Activated B cell treated with CpG ODN at 0.5 μM for 24 hours (primary cell): ENCODE data around the gene AFG1L. TPM values are rescaled to one million over a fixed set of nuclear protein-coding genes. Genes with fewer than 3 reads are reported as not detected.

ENCODE experiments used
- ATAC-seq: fragments of 200-7000 bp; cut with Tn5 transposase; one replicate; pipeline ENCODE4 v1.10.0; 2021; ENCODE audit warnings: low read depth, mild to moderate bottlenecking, moderate library complexity
- CTCF ChIA-PET: fragments of 350-600 bp; sonication (Branson Sonifier 250); formaldehyde crosslinking; loops from one replicate; lab custom pipeline; 2021; ENCODE audit warnings: antibody characterized with exemption; lab: Charles Lee
- POLR2A ChIA-PET: fragments of 350-600 bp; sonication (Branson Sonifier 250); formaldehyde crosslinking; loops from one replicate; lab custom pipeline; 2021; ENCODE audit warnings: antibody characterized with exemption; lab: Charles Lee
- DNase-seq: peaks from one replicate; pipeline ENCODE4 v3.0.0; 2022
- H3K27ac Mint-ChIP-seq: one replicate; pipeline ENCODE4 v1.8.0; 2020; ENCODE audit warnings: mixed read lengths
- H3K27me3 Mint-ChIP-seq: one replicate; pipeline ENCODE4 v1.8.0; 2021; ENCODE audit warnings: mixed read lengths
- H3K36me3 Mint-ChIP-seq: one replicate; pipeline ENCODE4 v1.8.0; 2021; ENCODE audit warnings: low read depth, mixed read lengths
- H3K4me1 Mint-ChIP-seq: one replicate; pipeline ENCODE4 v1.8.0; 2021; ENCODE audit warnings: mixed read lengths
- H3K4me3 Mint-ChIP-seq: one replicate; pipeline ENCODE4 v1.8.0; 2020; ENCODE audit warnings: mild to moderate bottlenecking, mixed read lengths
- H3K9me3 Mint-ChIP-seq: one replicate; pipeline ENCODE4 v1.8.0; 2020; ENCODE audit warnings: mixed read lengths
- intact Hi-C: fragments of 100-400 bp; cut with micrococcal nuclease; formaldehyde crosslinking; loops from one replicate; pipeline ENCODE4 v1.15.1; 2024
- total RNA-seq: library from RNA; stranded (reverse); gene quantifications from 2 replicates; pipeline ENCODE4 v1.2.3, GENCODE V29; 2022
- TF ChIP-seq, protein P1 (sequence below): fragments of 200-600 bp; IDR thresholded peaks from one replicate; pipeline ENCODE4 v1.8.0; 2022; ENCODE audit warnings: antibody characterized with exemption, mild to moderate bottlenecking

AFG1L gene
- total RNA-seq, 1 donor from 2014 or later, result 10.3 TPM

DNA sequence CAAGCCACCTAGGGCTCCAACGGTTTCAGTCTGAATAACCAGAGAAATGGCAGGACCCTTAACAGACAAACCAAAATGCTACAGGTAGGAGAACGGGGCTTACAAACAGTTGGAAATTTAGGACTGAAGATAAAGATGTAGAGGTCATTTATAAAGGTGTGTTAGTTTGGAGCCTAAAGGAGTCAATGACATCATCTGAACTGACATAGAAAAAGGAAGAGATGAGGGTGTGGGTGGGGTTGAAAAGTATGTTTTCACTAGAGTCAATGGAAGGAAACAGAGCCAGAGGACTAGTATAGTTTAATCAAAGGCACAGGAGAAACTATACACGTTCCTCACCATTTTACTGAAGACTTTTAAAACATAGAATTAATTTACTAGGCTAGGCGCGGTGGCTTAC, 194.8 kb downstream of the AFG1L start:
- H3K27me3 Mint-ChIP-seq, result no peaks in the 10 kb centered on the region
- H3K9me3 Mint-ChIP-seq, result no peaks in the 10 kb centered on the region
- no peaks in the 10 kb centered on the region for H3K4me1 Mint-ChIP-seq
- POLR2A ChIA-PET, result no interaction called here
- intact Hi-C loops, result loop anchor here (5.0 kb wide), 1 partner anchor 317 kb away; no protein-coding TSS in a partner anchor
- no peak for ATAC-seq
- H3K36me3 Mint-ChIP-seq, result peaks cover 7% of the 10 kb centered on the region
- H3K27ac Mint-ChIP-seq, result no peak overlapping the region
- DNase-seq, result no peak
- CTCF ChIA-PET, result interaction anchor here (1.0 kb wide), 1 partner anchor 377 kb away, joined by 4 read pairs; no protein-coding TSS in a partner anchor
- no peak overlapping the region for H3K4me3 Mint-ChIP-seq
- TF ChIP-seq, protein P1, sequence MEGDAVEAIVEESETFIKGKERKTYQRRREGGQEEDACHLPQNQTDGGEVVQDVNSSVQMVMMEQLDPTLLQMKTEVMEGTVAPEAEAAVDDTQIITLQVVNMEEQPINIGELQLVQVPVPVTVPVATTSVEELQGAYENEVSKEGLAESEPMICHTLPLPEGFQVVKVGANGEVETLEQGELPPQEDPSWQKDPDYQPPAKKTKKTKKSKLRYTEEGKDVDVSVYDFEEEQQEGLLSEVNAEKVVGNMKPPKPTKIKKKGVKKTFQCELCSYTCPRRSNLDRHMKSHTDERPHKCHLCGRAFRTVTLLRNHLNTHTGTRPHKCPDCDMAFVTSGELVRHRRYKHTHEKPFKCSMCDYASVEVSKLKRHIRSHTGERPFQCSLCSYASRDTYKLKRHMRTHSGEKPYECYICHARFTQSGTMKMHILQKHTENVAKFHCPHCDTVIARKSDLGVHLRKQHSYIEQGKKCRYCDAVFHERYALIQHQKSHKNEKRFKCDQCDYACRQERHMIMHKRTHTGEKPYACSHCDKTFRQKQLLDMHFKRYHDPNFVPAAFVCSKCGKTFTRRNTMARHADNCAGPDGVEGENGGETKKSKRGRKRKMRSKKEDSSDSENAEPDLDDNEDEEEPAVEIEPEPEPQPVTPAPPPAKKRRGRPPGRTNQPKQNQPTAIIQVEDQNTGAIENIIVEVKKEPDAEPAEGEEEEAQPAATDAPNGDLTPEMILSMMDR, result no peak

DNA sequence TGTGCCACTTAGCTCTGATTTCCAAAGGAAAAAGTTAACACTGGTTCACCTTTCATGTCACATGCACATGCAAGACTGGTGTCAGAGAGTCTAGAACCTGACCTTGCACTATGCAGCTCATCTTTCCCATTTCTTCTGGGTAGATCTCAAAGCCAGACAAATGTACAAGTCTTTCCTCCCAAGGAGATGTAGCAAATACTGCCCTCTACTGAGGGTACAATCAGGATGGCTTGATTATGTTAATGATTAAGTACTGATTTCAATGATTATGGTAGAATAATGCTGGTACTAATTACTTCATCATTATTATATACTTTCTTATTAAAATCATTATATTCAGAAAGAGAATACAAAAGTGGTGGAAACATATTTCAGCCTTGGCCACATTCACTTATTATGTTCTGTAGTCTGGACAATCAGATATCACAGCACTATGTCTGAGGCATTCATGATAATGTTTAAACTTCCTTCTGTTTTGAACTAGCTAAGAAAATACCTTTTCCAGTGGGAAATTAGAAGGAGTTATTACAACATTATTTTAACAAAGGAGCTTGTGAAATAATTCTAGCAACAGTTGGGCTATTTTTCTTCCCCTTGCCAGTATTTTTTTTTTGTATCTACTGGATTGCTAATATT, 197.4 kb downstream of the AFG1L start:
- Mint-ChIP-seq H3K4me3 (no peak overlapping the region), H3K9me3 (no peaks in the 10 kb centered on the region), H3K27me3 (no peaks in the 10 kb centered on the region), H3K27ac (no peak overlapping the region), H3K4me1 (no peaks in the 10 kb centered on the region), H3K36me3 (peaks cover 3% of the 10 kb centered on the region)
- ChIA-PET CTCF (interaction anchor here (0.6 to 5.9 kb wide), 36 partner anchors 8 to 817 kb away, joined by 3 to 100 read pairs (median 4); partner anchors contain the start of genes AFG1L and SNX3), POLR2A (interaction anchor here (0.6 to 2.7 kb wide), 2 partner anchors 194 to 231 kb away, joined by 4 to 6 read pairs; partner anchors contain the start of gene SNX3)
- ATAC-seq (peak; percentile 40), DNase-seq (no peak)
- TF ChIP-seq, protein P1, result no peak
- intact Hi-C loops, result loop anchor here (1.0 to 5.0 kb wide), 3 partner anchors 242 to 379 kb away; no protein-coding TSS in a partner anchor

DNA sequence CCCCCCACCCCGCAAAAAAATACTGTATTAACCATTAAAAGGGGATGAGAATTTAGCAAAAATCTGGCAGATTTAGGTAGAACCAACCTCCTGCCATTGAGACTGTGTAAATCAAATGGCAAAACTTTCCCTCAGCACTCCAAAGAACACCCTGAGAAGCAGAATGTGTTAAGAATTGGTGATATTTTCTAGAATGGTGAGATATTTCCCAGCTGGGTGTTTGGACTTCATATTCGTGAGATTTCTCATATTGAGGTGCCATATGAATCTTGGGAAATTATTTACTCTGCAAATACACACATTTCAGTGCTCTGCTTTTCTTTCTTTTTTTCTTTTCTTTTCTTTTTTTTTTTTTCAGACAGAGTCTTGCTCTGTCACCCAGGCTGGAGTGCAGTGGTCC, 199.6 kb downstream of the AFG1L start:
- H3K9me3 Mint-ChIP-seq, result no peaks in the 10 kb centered on the region
- no peak for DNase-seq
- no peaks in the 10 kb centered on the region for H3K4me1 Mint-ChIP-seq
- no peak for ATAC-seq
- ChIA-PET POLR2A (no interaction called here), CTCF (interaction anchor here (1.2 to 5.9 kb wide), 3 partner anchors 244 to 382 kb away, joined by 4 to 100 read pairs (median 13); no protein-coding TSS in a partner anchor)
- TF ChIP-seq, protein P1, result no peak
- H3K4me3 Mint-ChIP-seq, result no peak overlapping the region
- no peaks in the 10 kb centered on the region for H3K27me3 Mint-ChIP-seq
- H3K27ac Mint-ChIP-seq, result no peak overlapping the region
- no peaks in the 10 kb centered on the region for H3K36me3 Mint-ChIP-seq
- intact Hi-C loops, result loop anchor here (5.0 kb wide), 1 partner anchor 322 kb away; no protein-coding TSS in a partner anchor

- ChIA-PET POLR2A (no interaction called here), CTCF (interaction anchor here (1.3 kb wide), 1 partner anchor 385 kb away, joined by 3 read pairs; no protein-coding TSS in a partner anchor)
- no peak overlapping the region for H3K27ac Mint-ChIP-seq
- H3K4me3 Mint-ChIP-seq, result no peak overlapping the region
- no peaks in the 10 kb centered on the region for H3K4me1 Mint-ChIP-seq
- ATAC-seq (no peak), DNase-seq (no peak)
- peaks cover 8% of the 10 kb centered on the region for H3K36me3 Mint-ChIP-seq
- no peaks in the 10 kb centered on the region for H3K27me3 Mint-ChIP-seq
- H3K9me3 Mint-ChIP-seq, result no peaks in the 10 kb centered on the region
- intact Hi-C loops, result no loop called here
- TF ChIP-seq, protein P1, result no peak
Measured at GRCh38 chr6:108497883-108498282, 203.0 kb downstream of the AFG1L start.

DNA sequence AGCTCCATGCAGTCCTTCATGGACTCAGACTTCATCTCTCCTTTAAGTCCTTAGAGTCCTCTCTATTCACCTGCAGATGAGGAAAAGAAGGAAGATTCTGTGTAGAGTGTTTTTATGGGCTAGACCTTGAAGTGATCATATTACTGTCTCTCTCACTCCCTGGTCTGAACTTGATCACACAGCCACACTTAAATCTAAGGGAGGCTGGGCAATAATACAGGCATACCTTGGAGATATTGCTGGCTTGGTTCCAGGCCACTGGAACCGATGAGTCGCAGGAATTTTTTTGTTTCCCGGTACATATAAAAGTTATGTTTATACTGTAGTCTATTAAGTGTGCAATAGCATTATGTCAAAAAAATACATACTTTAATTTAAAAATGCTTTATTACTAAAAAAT, 206.7 kb downstream of the AFG1L start:
- Mint-ChIP-seq H3K4me1 (no peaks in the 10 kb centered on the region), H3K36me3 (peaks cover 13% of the 10 kb centered on the region), H3K27me3 (no peaks in the 10 kb centered on the region), H3K4me3 (no peak overlapping the region), H3K27ac (no peak overlapping the region), H3K9me3 (no peaks in the 10 kb centered on the region)
- TF ChIP-seq, protein P1, result no peak
- ATAC-seq (no peak), DNase-seq (no peak)
- intact Hi-C loops, result no loop called here
- CTCF ChIA-PET, result no interaction called here
- POLR2A ChIA-PET, result no interaction called here
